Measurements from ENCODE around the gene EAF2.
A peak's percentile ranks its signal among the peaks of the same experiment; 100 is the strongest.

EAF2 gene

DNA sequence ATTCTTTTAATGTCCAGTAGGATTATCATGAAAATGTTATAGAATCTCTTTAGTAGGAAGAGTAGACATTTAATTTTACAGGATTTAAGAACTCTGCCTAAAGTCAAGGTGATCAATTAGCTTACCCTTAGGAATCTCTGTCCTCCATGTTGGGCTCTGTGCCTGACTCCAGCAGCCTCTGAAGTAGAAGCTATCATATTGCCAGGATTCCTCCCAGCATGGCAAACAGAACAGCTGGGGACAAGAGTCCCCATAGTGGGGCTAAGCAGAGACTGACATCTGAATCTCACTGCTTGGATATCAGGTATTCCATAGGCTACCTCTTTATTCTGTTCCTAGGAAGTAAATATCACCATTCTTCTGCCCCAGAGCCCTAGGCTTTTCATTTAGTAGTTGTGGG, 60.7 kb downstream of the EAF2 start:
- no peaks in the 10 kb centered on the region for H3K9me3 ChIP-seq (replicated peaks in 1 of 2; ENCODE audit: control insufficient read depth in 2 of 2, insufficient read depth in 1 of 2, low read depth in 1 of 2, low read length in 2 of 2)
- no peak overlapping the region for H2BK12ac ChIP-seq (ENCODE audit: low read length)
- H2BK5ac ChIP-seq (ENCODE audit: low read length), result no peak overlapping the region
- no peaks in the 10 kb centered on the region for H3K36me3 ChIP-seq (replicated peaks in 1 of 2; ENCODE audit: control insufficient read depth in 2 of 2, insufficient read depth in 2 of 2, low read length in 2 of 2)
- H2BK120ac ChIP-seq (ENCODE audit: low read depth, low read length), result no peak overlapping the region
- no peak for DNase-seq (ENCODE audit: low spot score)
- H3K18ac ChIP-seq (ENCODE audit: low read length), result no peak overlapping the region
- no peaks in the 10 kb centered on the region for H3K79me1 ChIP-seq (ENCODE audit: low read depth, low read length)
- H3K4ac ChIP-seq (ENCODE audit: low read length), result no peak overlapping the region
- no peak overlapping the region for H3K9ac ChIP-seq (ENCODE audit: low read depth, low read length, poor library complexity)
- no peak overlapping the region for H4K8ac ChIP-seq (ENCODE audit: low read depth, low read length)
- no peak overlapping the region for H3K4me2 ChIP-seq (ENCODE audit: insufficient read depth, low read length, poor library complexity, severe bottlenecking)
- peaks cover 4 to 6% of the 10 kb centered on the region in 2 donors for H3K4me1 ChIP-seq (ENCODE audit: control insufficient read depth in 2 of 2, insufficient read depth in 1 of 2, low read depth in 1 of 2, low read length in 2 of 2)
- H2AK5ac ChIP-seq (ENCODE audit: low read depth, low read length), result no peak overlapping the region
- H3K23ac ChIP-seq (ENCODE audit: low read depth, low read length, poor library complexity), result no peak overlapping the region
- H3K27me3 ChIP-seq (ENCODE audit: control insufficient read depth in 3 of 3, insufficient read depth in 3 of 3, low read depth in 1 of 3, low read length in 3 of 3), result no peaks in the 10 kb centered on the region
- H3K4me3 ChIP-seq (ENCODE audit: low read length in 2 of 2), result no peak overlapping the region
- H4K91ac ChIP-seq (ENCODE audit: low read depth, low read length, poor library complexity), result no peak overlapping the region
- no peak overlapping the region for H2AFZ ChIP-seq (ENCODE audit: low read length)
- H3K14ac ChIP-seq (ENCODE audit: low read length), result peak overlapping the region; percentile 71
- no peak overlapping the region for H3K27ac ChIP-seq (replicated peaks; ENCODE audit: low read length)
- H2BK15ac ChIP-seq (ENCODE audit: low read length), result no peak overlapping the region

DNA sequence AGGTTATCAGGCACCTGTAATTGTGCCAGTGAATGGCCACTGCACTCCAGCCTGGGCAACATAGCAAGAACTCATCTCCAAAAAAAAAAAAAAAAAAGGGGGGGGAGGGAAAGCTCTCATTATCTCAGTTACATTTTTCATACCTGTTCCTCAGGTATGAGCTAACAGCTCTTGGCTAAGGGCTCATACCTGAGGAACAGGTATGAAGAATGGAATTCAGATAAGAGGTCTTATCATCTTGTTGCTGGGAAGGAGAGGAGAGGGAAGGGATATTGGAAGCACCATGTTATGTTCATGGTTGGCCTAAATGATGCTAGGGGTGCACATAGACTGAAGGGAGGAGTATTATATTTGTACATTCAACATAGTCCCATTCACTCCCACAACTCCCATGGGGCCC, 61.8 kb downstream of the EAF2 start:
- Histone ChIP-seq H3K4me3 (ENCODE audit: low read length in 2 of 2) (no peak overlapping the region), H3K27ac (replicated peaks; ENCODE audit: low read length) (no peak overlapping the region), H3K4me2 (ENCODE audit: insufficient read depth, low read length, poor library complexity, severe bottlenecking) (no peak overlapping the region), H3K4me1 (ENCODE audit: control insufficient read depth in 2 of 2, insufficient read depth in 1 of 2, low read depth in 1 of 2, low read length in 2 of 2) (peaks cover 4 to 6% of the 10 kb centered on the region in 2 donors), H3K14ac (ENCODE audit: low read length) (no peak overlapping the region), H3K18ac (ENCODE audit: low read length) (no peak overlapping the region), H2BK15ac (ENCODE audit: low read length) (no peak overlapping the region), H3K79me1 (ENCODE audit: low read depth, low read length) (no peaks in the 10 kb centered on the region), H3K23ac (ENCODE audit: low read depth, low read length, poor library complexity) (no peak overlapping the region), H2BK12ac (ENCODE audit: low read length) (no peak overlapping the region), H3K9me3 (replicated peaks in 1 of 2; ENCODE audit: control insufficient read depth in 2 of 2, insufficient read depth in 1 of 2, low read depth in 1 of 2, low read length in 2 of 2) (no peaks in the 10 kb centered on the region), H2BK5ac (ENCODE audit: low read length) (no peak overlapping the region), H3K9ac (ENCODE audit: low read depth, low read length, poor library complexity) (no peak overlapping the region), H2AK5ac (ENCODE audit: low read depth, low read length) (no peak overlapping the region), H2BK120ac (ENCODE audit: low read depth, low read length) (no peak overlapping the region), H2AFZ (ENCODE audit: low read length) (no peak overlapping the region), H4K8ac (ENCODE audit: low read depth, low read length) (no peak overlapping the region), H3K36me3 (replicated peaks in 1 of 2; ENCODE audit: control insufficient read depth in 2 of 2, insufficient read depth in 2 of 2, low read length in 2 of 2) (no peaks in the 10 kb centered on the region), H4K91ac (ENCODE audit: low read depth, low read length, poor library complexity) (no peak overlapping the region), H3K27me3 (ENCODE audit: control insufficient read depth in 3 of 3, insufficient read depth in 3 of 3, low read depth in 1 of 3, low read length in 3 of 3) (no peaks in the 10 kb centered on the region), H3K4ac (ENCODE audit: low read length) (no peak overlapping the region)
- DNase-seq (ENCODE audit: low spot score), result no peak

DNA sequence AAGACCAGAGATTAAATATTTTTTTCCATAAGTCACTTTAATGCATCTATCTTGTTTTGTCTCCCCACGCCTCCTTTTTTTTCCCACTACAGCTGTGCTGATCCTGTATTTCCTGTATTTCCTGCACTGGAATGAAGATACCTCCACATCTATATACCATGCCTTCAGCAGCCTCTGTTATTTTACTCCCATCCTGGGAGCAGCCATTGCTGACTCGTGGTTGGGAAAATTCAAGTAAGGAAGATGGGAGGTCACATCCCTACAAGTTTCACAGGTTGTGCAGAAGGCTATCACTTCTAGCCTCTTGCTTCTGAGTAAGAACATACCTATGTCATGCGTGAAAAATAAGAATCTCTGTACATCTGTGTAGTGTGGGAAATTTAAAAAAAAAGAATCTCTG, 62.3 kb downstream of the EAF2 start:
- no peak overlapping the region for H2AK5ac ChIP-seq (ENCODE audit: low read depth, low read length)
- no peak overlapping the region for H3K27ac ChIP-seq (replicated peaks; ENCODE audit: low read length)
- H3K18ac ChIP-seq (ENCODE audit: low read length), result no peak overlapping the region
- DNase-seq (ENCODE audit: low spot score), result no peak
- WGBS, 2 donors (ENCODE audit: extremely low coverage in 2 of 2, insufficient read length in 2 of 2, insufficient replicate concordance in 1 of 2), result no CpG with 5 or more reads among the region's 3 CpGs
- no peak overlapping the region for H2BK120ac ChIP-seq (ENCODE audit: low read depth, low read length)
- H2BK5ac ChIP-seq (ENCODE audit: low read length), result no peak overlapping the region
- H3K9ac ChIP-seq (ENCODE audit: low read depth, low read length, poor library complexity), result no peak overlapping the region
- H3K79me1 ChIP-seq (ENCODE audit: low read depth, low read length), result no peaks in the 10 kb centered on the region
- no peaks in the 10 kb centered on the region for H3K27me3 ChIP-seq (ENCODE audit: control insufficient read depth in 3 of 3, insufficient read depth in 3 of 3, low read depth in 1 of 3, low read length in 3 of 3)
- no peak overlapping the region for H3K4me3 ChIP-seq (ENCODE audit: low read length in 2 of 2)
- no peaks in the 10 kb centered on the region for H3K9me3 ChIP-seq (replicated peaks in 1 of 2; ENCODE audit: control insufficient read depth in 2 of 2, insufficient read depth in 1 of 2, low read depth in 1 of 2, low read length in 2 of 2)
- no peak overlapping the region for H2AFZ ChIP-seq (ENCODE audit: low read length)
- H3K14ac ChIP-seq (ENCODE audit: low read length), result no peak overlapping the region
- H4K91ac ChIP-seq (ENCODE audit: low read depth, low read length, poor library complexity), result no peak overlapping the region
- H4K8ac ChIP-seq (ENCODE audit: low read depth, low read length), result no peak overlapping the region
- no peak overlapping the region for H3K4ac ChIP-seq (ENCODE audit: low read length)
- no peak overlapping the region for H3K4me2 ChIP-seq (ENCODE audit: insufficient read depth, low read length, poor library complexity, severe bottlenecking)
- H2BK15ac ChIP-seq (ENCODE audit: low read length), result no peak overlapping the region
- H2BK12ac ChIP-seq (ENCODE audit: low read length), result no peak overlapping the region
- no peaks in the 10 kb centered on the region for H3K36me3 ChIP-seq (replicated peaks in 1 of 2; ENCODE audit: control insufficient read depth in 2 of 2, insufficient read depth in 2 of 2, low read length in 2 of 2)
- no peak overlapping the region for H3K23ac ChIP-seq (ENCODE audit: low read depth, low read length, poor library complexity)
- peaks cover 4 to 6% of the 10 kb centered on the region in 2 donors for H3K4me1 ChIP-seq (ENCODE audit: control insufficient read depth in 2 of 2, insufficient read depth in 1 of 2, low read depth in 1 of 2, low read length in 2 of 2)

DNA sequence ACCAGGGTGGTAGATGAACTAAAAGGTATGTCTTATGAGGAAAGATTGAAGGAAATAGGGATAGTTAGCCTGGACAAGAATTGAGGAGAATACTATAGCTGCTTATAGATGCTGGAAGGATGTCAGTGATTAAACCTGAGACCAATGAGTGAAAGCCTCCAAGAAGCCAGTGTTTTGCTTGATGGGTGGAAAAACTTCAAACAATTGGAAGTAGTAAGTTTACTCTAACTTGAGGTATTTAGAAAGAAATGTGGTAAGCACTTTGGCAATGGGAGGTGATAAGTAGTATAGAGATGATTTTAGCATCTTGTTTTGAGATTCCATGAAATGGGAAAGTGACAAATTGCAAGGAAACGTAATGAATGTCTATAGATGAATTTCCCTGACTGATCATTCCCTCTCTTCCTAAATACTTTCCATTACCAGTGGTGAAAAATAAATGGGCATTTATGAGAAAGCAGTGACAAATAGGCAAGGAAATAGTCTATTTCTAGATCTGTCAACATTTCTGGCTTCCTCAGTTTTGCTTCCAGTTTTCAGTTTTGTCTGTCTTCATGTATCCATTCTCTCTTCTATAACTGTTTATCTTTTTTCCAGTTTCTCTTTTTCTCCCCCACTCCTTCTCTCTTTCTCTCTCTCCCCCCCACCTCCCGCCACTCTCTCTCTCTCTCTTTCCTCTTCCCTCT, 78.4 kb downstream of the EAF2 start:
- H3K27me3 ChIP-seq (ENCODE audit: control insufficient read depth in 3 of 3, insufficient read depth in 3 of 3, low read depth in 1 of 3, low read length in 3 of 3), result no peaks in the 10 kb centered on the region
- H3K4me1 ChIP-seq (ENCODE audit: control insufficient read depth in 2 of 2, insufficient read depth in 1 of 2, low read depth in 1 of 2, low read length in 2 of 2), result peaks cover 0 to 1% of the 10 kb centered on the region in 2 donors
- no peak overlapping the region for H3K4ac ChIP-seq (ENCODE audit: low read length)
- no peak overlapping the region for H2AFZ ChIP-seq (ENCODE audit: low read length)
- DNase-seq (ENCODE audit: low spot score), result no peak
- no peak overlapping the region for H2BK12ac ChIP-seq (ENCODE audit: low read length)
- no peak overlapping the region for H3K18ac ChIP-seq (ENCODE audit: low read length)
- H3K4me2 ChIP-seq (ENCODE audit: insufficient read depth, low read length, poor library complexity, severe bottlenecking), result no peak overlapping the region
- no peak overlapping the region for H3K27ac ChIP-seq (replicated peaks; ENCODE audit: low read length)
- no peak overlapping the region for H2AK5ac ChIP-seq (ENCODE audit: low read depth, low read length)
- no peaks in the 10 kb centered on the region for H3K9me3 ChIP-seq (replicated peaks in 1 of 2; ENCODE audit: control insufficient read depth in 2 of 2, insufficient read depth in 1 of 2, low read depth in 1 of 2, low read length in 2 of 2)
- WGBS, 2 donors (ENCODE audit: extremely low coverage in 2 of 2, insufficient read length in 2 of 2, insufficient replicate concordance in 1 of 2), result no CpG with 5 or more reads among the region's 2 CpGs
- no peak overlapping the region for H4K91ac ChIP-seq (ENCODE audit: low read depth, low read length, poor library complexity)
- H2BK5ac ChIP-seq (ENCODE audit: low read length), result no peak overlapping the region
- H3K9ac ChIP-seq (ENCODE audit: low read depth, low read length, poor library complexity), result no peak overlapping the region
- no peak overlapping the region for H3K4me3 ChIP-seq (ENCODE audit: low read length in 2 of 2)
- no peak overlapping the region for H3K23ac ChIP-seq (ENCODE audit: low read depth, low read length, poor library complexity)
- no peak overlapping the region for H4K8ac ChIP-seq (ENCODE audit: low read depth, low read length)
- H3K79me1 ChIP-seq (ENCODE audit: low read depth, low read length), result no peaks in the 10 kb centered on the region
- H3K36me3 ChIP-seq (replicated peaks in 1 of 2; ENCODE audit: control insufficient read depth in 2 of 2, insufficient read depth in 2 of 2, low read length in 2 of 2), result no peaks in the 10 kb centered on the region
- no peak overlapping the region for H2BK120ac ChIP-seq (ENCODE audit: low read depth, low read length)
- H2BK15ac ChIP-seq (ENCODE audit: low read length), result no peak overlapping the region
- no peak overlapping the region for H3K14ac ChIP-seq (ENCODE audit: low read length)
